Measurements from ENCODE around the gene GRK5.

The GRK5 gene

DNA sequence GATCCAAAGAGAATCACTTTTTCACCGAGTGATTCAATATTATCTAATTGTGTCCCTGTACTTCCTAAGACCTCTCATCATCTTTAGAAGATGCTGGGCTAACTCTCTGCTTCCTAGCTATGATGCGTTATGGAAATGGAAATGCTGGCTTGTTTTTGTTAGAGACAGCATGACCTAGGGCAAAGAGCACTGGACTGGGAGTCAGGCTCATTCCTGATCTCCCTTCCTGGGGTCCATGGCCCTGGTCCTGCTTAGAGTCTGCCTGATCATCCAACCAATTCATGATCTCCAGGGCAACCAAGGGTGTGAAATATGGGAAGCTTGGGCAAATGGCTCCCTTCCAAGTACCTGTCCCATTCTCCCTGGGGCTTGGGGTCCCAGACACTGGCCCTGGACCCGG lies 198.8 kb downstream of the GRK5 start:
- DNase-seq (ENCODE audit: low read depth), result no peak

DNA sequence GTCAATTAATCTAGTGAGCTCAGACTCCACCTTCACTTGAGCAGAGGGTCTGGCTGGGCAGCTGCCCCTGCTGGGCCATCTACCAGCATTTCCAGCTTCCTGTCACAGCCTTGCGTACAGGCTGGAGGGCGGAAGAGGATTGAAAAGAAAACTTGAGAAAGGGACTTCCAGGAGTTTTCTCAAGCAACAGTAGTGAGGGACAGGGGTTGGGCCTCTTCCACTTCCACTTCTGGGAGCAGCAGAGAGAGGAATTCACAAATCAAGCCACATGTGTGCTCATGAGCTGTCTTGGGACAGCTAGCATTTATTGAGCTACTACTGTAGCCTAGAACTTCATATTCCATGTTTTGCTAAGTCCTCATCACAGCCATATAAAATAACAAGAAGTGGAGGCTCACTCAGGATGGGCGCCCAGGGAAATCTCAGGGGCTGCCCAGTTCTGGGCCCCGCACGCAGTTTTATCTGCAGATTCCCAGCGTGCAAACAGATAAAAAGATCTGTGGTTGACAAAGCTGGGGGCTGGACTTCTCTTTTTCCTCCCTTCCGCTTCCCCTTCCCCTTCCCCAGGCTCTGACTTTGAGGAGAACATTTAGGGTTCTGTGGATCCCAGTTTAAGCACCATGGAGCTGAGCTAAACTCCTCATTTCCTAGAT lies 199.4 kb downstream of the GRK5 start:
- no peak for DNase-seq (ENCODE audit: low read depth)

DNA sequence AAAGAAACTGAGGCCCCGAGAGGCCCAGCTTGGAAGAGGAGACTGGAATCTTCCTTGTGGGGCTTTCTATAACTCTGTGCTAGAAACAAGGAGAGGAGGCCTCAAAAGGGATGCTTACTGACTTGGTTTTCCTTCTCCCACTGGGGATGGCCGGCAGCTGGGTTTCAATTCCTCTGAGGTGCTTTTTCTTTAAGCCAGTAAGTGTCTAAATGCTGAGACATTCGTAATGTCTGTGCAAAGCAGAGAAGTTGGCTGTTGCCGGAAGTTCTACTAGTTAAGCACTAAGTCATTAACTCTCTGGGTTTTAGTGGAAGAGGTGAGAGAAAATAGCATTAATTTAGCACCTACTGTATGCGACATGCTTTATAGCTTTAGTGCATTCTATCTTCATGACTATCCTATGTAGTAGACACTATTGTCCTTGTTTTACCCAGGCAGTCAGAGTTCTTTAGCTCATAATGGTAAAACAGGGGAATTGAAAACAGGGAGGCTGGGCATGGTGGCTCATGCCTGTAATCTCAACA lies 199.9 kb downstream of the GRK5 start:
- DNase-seq (ENCODE audit: low read depth), result no peak

DNA sequence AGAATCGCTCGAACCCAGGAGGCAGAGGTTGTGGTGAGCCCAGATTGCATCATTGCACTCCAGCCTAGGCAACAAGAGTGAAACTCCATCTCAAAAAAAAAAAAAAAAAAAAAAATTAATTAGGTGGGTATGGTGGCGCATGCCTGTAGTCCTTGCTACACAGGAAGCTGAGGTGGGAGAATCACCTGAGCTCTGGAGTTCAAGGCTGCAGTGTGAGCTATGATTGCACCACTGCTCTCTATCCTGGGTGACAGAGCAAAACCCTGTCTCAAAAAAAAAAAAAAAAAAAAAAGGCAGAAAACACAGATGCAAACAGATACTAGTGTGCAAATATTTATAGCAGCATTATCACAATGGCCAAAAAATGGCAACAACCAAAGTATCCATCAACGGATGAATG lies 200.7 kb downstream of the GRK5 start:
- no peak for DNase-seq (ENCODE audit: low read depth)

DNA sequence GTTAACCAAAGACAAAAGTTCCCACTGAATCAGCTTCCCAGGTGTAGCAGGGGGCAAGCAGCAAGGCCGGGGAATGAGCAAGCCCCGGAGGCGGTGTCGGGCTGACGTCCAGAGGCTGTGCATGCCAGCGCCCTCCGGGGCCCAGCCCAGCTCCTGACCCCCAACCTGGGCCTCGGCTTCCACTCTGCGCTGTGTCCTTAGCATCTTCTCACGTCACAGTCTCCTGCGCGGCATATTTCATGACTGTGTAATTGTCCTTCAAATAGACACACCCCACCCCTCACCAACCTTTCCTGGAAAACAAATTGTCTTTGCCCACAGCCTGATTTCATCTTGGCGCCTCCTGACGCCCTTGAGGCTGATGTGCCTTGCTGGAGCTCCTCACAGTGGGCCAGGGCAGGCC lies 201.6 kb downstream of the GRK5 start:
- DNase-seq (ENCODE audit: low read depth), result no peak

DNA sequence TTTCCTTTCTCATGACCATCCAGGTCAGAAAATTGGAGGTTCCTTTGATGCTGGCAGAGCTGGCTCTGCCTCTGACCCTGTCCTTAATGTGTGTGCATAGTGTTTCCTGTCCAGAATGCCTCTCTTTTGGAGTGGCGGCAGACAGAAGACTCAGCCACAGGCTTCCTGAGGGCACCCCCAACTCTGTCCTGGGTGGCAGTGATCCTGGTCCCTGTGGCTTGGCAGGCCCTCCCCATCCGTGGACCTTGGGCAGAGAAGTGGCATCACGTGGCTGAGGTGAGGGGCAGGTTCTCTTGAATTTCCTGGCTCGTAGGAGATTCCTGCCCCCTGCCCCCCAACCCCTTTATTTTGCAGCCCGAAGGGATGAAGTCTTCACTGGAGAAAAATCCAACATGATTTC lies 202.0 kb downstream of the GRK5 start:
- DNase-seq (ENCODE audit: low read depth), result no peak

DNA sequence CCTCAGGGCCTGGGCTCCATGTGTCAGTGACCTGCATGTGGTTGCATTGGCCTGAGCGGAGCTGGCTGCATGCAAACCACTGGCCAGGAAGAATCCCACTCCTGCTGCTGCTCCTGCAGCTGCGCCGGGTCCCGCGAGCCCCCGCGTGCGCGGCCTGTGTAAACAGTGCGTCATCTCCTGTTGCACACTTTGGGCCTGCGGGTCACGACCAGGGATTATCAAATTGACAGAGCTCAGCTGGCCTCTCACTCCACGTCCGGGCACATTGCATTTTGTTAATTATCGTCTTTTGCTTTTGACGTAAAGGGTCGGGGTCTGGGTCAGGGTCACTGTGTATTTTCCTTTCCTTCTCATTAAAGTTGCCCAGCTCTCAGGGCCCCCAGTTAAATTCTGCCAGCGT lies 202.5 kb downstream of the GRK5 start:
- DNase-seq (ENCODE audit: low read depth), result no peak

DNA sequence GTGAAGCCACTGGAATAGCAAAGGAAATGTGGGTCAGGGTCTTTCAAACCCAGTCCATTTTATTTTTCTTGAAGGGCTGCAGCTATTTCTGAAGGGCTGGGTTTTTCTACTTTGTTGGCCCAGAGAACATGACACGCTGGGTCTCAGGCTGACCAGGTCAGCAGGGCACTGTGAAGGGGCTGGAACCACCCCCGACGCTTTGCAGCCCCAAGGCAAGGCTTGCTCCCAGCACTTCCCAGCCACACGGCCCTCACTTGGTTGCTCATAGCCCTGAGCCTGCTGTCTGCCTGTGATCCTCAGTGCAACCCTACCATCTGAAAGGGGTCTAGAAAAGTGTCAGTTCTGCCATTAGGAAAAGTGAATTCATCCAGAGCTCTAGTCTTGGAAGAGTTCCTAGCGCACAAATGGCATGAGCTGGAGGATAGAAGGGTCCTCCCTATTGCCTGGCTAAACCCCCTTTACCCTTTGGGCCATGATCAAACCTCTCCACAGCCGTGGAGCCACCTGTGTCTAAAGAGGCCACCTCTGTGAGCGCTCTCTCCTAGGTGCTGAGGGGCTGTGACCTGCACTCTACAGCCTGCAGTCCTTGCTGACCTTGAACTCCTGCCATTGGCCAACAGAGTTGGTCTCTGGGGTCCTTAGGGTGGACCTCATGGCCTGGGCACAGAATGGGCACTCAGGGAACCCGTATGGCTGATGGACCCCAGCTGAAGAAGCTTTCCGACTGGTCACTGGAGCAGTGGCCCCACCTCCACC lies 203.2 kb downstream of the GRK5 start:
- no peak for DNase-seq (ENCODE audit: low read depth)

DNA sequence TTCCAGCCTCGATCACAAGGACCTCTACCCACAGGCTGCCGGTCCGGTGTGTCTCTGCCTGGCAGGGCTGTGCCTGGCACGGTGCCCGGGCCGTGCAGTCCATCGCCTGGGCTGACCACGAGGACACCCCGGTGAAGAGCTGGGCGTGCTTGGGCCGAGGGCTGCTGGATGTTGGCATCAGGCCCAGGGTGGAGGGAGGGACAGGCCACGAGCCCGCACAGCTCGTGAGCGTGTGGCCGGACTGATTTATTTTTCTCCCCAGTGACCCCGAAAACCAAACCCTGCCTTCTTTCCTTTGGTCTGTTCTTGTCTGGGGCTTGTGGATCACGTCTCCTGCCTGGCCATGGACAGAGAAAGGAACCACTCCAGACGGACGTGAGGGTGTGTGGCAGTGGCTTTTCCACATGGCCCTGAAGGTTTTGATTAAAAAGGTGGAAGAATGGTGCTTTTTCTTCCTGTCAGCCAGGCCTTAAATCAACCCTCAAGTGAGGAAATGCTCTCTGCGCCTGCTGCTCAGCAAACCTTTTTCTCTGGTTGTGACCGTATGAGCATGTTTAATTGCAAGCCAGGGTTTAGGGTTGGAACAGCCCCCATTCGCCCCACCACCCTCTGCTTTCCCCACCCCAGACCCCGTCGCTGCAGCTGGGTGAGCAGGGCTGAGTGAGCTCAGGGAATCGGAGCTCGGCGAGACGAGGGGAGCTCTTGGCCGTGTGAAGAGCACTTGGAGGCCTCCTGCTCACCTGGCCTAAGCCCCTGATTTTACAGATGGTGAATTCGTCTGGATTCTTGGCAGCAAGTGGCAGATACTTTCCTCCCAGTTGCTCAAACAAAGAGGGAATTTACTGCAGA lies 205.1 kb downstream of the GRK5 start:
- DNase-seq (ENCODE audit: low read depth), result no peak

DNA sequence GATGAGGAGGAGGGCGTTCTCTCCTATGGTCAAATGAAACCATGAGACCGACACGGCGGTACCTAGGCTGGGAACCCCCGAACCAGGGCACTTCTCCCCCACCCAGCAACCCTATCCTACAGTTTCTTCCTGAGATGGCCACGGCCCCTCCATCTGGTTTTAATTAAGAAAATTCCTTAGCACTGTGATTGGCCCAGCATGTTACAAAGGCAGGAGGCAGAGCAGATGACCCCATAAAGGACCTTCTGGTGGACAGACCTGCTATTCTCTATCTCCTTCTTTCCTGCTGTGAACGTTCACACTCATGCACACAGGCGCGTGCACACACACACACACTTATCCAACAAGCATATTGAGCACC lies 205.7 kb downstream of the GRK5 start:
- DNase-seq (ENCODE audit: low read depth), result no peak

DNA sequence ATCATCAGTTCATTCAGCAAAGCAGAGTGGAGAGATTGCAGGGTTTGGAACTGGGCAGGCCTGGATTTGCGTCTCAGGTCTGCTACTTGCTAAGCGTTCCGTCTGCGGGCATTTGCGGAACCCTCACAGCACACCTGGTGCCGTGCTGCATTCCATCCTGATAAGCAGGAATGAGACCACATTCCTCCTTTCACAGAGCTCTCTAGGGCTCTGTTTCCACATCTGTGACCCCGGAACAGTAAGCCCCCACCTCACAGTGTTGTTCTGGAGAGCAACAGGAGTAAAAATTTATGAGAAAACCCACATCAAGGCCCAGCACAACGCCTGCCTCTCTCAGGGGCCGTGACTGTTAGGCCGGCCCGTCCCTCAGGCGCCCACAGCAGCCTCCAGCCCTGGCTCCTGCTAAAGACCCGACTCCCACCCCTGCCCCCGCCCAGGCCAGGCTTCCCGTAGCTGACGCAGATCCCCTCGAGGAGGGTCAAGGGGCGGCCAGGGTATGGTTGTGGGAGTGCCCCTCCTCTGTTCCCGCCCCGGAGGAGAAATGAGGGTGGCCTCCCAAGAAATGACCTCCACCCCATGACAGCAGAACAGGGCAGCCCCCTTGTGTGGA lies 206.2 kb downstream of the GRK5 start:
- no peak for DNase-seq (ENCODE audit: low read depth)

DNA sequence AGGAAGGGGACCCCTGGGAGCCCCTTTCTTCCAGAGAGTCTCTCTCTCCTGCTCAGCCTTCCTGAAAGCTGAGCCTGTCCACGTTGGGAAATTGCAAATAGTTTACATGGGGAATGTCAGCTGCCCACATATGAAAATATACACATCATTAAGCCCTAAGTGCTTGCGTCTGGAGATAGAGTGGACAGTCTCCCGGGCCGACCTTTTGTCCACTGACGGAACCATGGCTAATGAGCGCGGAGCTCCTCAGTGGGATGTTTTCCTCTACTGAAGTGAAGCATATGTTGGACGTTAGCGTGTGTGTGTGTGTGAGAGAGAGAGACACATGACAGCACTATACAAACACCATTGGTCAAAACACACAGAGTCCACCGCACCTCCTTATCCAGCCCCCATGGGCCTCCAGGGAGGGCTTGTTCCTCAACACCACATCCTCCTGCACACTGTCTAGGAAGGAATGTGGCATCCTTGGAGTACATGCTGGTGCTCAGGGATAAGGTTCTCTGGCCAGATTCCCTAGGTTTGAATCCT lies 206.8 kb downstream of the GRK5 start:
- DNase-seq (ENCODE audit: low read depth), result no peak

DNA sequence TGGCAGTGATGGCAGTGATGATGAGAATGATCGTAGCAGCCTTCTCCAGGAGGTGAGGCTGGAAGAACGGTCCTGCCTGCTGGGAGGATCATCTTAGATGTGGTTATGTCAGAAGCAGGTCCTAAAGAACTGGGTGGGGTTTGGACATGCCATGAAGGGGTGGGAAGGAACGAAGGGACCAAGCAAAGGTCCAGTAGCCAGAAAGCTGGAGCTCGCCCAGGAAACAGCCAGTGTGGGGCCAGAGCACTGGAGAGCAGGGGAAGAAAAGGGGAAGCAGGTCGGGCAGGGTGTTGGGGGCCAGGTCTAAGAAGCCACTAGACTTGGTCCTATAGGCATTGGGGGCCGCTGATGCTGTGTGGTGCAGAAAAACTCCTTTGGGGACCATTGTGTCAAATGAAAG lies 207.8 kb downstream of the GRK5 start:
- no peak for DNase-seq (ENCODE audit: low read depth)

DNA sequence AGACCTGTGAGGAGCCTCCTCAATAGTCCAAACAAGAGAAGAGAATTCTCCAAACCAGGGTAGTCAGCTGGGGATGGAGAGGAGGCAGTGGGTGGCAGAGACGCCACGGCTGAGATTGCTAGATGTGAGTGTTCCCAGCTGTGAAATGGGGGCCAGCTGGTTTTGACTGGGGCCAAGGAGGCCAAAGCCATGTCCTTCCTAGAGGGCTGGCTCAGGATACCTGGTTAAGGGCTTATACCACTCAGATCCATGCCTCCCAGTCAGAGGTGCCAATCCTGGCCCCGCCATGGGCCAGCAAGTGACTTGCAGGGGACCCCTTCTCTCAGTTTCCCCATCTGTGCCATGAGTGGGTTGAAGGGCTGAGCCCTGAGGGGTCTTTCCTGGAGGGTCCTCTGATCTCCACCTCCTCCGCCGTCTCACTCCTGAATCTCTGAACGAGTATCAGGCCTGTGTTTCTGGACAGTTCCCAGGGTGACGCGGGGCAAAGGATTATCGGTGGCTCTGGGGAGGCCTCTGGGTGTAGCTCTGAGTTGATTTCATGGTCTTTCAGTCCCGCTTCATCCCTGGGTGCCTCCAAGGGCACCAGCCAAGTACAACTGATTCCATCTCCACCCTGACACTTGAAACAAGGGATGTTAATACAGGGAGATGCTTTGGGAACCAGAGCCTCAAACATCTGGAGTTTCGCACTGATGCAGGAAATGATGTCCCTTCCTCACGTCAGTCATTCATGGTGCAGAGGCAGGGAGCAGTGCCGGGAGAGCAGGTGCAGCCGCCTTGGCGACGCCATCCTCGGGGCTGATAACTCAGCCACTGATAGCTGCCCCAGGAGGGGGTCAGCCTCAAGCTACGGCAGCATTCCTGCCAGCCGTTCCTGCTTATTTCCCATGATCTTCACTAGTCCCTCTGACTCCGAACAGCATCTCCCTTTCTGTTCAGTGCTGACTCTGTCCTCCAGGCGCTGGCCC lies 208.4 kb downstream of the GRK5 start:
- DNase-seq (ENCODE audit: low read depth), result no peak

DNA sequence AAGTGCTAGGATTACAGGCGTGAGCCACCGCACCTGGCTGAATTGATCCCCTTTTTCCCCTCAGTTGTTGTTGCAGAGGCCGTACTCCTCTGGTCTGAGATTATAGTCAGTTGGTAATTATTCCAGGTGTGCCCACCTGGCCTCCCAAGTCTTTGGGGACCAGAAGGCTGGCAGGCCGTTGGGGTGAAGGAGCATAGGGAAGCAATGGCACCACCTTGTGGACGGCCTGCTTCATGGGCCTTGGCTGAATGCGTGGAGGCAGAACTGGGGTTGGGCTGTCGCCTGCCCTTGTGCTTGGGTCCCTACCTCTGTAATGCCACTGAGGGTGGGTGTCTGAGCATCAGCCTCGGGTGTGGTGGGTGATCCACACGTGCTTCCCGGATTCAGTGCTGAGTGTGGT lies 209.5 kb downstream of the GRK5 start:
- DNase-seq (ENCODE audit: low read depth), result peak; percentile 65

DNA sequence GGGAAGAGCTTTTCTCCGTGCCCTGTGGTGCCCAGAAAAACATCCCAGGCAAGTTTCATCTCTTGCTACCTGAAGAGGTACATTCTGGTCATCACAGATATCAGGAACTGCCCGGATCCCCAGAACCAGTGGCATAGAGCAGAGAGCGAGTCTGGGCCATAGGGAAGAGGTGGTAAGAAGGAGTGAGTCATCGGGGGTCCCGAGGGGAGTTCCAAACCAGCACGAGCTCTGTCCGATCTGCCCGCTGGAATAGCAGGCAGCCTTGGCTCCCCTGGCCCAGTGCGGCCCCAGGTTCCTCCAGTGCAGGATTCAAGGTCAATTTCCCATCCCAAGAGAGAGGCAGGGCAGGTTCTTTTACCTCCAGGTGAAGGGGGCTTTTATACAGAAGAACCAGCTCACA lies 210.5 kb downstream of the GRK5 start:
- no peak for DNase-seq (ENCODE audit: low read depth)

DNA sequence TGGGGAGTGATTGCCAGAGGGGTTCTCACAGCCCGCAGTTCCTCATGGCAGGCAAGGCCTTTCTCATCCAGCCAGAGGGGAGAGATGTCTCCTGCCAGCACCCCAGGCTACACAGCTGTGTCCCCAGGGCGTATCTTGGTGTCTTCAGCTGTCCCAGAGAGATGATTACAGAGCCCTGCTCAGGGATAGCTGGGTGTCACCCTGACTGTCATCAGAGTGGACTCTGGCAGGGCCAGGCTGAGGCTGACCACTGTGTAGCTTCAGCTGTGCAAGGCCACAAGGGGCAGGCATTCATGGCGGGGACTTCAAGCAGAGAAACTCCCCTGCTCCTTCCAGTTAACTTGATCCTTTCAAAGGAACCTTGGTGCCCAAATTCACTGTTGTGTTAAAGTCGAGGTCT lies 211.0 kb downstream of the GRK5 start:
- DNase-seq (ENCODE audit: low read depth), result no peak

DNA sequence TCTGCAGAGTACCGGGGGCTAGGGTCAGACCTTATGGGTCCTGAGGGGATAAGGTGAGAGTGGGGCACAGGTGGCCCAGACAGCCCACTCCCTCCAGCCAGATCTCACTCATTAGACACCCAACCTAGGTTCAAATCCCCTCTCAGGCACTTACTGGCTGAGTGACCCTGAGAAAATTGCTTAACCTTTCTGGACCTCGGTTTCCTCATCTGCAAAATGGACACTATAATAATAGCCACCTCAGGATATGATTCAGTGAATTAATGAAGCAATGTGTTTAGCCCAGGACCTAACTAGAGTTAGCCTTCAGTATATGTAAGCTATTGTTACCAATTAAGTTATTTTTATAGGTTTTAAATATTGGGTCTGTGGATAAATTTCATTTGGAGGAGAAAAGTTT lies 212.6 kb downstream of the GRK5 start:
- DNase-seq (ENCODE audit: low read depth), result no peak

DNA sequence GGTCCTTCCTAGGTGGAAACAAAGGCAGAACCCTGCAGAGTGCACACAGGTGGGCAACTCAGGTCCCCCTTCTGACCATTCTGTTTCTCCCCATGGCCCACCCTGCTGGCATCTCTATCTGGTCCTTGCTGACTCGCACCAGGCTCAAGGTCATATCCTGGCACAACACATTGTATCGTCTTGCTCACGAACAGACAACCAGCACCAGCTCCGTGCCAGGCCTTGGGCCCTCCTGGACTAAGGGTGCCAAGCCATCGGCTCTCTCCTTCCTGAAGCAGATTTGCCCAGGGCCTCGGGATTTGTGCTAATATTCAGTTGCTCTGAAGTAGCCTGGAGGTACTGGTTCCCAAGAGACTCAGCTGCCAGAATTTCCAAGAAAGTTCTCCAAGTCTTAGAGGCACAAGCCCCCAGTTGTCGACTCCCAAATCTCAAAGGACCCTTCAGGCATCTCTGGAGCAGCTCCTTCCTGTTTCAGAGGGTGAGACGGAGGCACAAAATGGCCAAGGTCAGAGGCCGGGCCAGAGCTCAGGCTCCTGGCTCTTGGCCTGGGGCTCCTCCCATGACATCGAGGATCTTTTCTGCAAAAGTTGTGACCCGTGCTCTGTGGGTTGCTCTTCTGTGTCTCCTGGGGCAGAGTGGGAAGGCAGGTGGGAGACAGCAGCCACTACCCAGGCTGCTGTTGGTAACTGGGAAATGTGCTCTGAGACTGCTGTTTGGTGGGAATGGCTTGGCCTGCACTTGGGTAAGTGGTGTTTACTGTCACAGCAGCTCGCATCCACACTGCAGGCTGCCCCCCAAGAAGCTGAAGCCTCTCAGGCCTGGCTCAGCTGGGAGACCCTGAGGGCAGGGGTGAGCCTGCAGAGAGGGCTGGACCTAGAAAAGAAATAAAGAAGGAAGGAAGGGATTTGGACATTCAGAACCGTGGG lies 213.8 kb downstream of the GRK5 start:
- no peak for DNase-seq (ENCODE audit: low read depth)
